Epidermal melanocyte (primary cell): ENCODE data around the gene CEP76.

Experiments used
- DNase-seq: peaks from one replicate; pipeline ENCODE4 v3.0.0; 2011; ENCODE audit warnings: low spot score; ENCODE audit not compliant: insufficient read length

CEP76 gene

GRCh38 chr18:12703664-12704063, 1.1 kb upstream of the CEP76 start:
- peak; percentile 14 for DNase-seq

- DNase-seq: no peak
Observed at GRCh38 chr18:12703096-12703567, 609 bp upstream of the CEP76 start.

GRCh38 chr18:12701161-12701560, 1.4 kb downstream of the CEP76 start:
- no peak for DNase-seq

- DNase-seq: no peak
Observed at GRCh38 chr18:12699747-12700146, 2.8 kb downstream of the CEP76 start.

GRCh38 chr18:12694032-12694431, 8.5 kb downstream of the CEP76 start:
- no peak for DNase-seq

- DNase-seq: no peak
Observed at GRCh38 chr18:12692206-12692605, 10.3 kb downstream of the CEP76 start.

GRCh38 chr18:12689256-12689850, 13.2 kb downstream of the CEP76 start:
- no peak for DNase-seq

- DNase-seq: no peak
Observed at GRCh38 chr18:12686100-12686499, 16.4 kb downstream of the CEP76 start.

- DNase-seq: no peak
Observed at GRCh38 chr18:12679183-12679786, 23.2 kb downstream of the CEP76 start.

GRCh38 chr18:12668041-12668440, 34.5 kb downstream of the CEP76 start:
- DNase-seq: no peak

GRCh38 chr18:12659904-12660605, 42.5 kb downstream of the CEP76 start:
- DNase-seq: peak; percentile 69

- DNase-seq: no peak
Observed at GRCh38 chr18:12658426-12659138, 43.9 kb downstream of the CEP76 start.

GRCh38 chr18:12657684-12658425, 44.7 kb downstream of the CEP76 start, which contains the start of gene SPIRE1:
Gene SPIRE1 (minus strand): TSS chr18:12658107. CDS start chr18:12657866, 241 bp downstream.
- DNase-seq: no peak

- DNase-seq: no peak
Observed at GRCh38 chr18:12656938-12657683, 45.4 kb downstream of the CEP76 start.

- DNase-seq: no peak
Observed at GRCh38 chr18:12656605-12656937, 46.0 kb downstream of the CEP76 start.

GRCh38 chr18:12654971-12655370, 47.6 kb downstream of the CEP76 start:
- no peak for DNase-seq

GRCh38 chr18:12652861-12653401, 49.6 kb downstream of the CEP76 start:
- peak; percentile 34 for DNase-seq

- peak; percentile 24 for DNase-seq
Observed at GRCh38 chr18:12651651-12652050, 50.9 kb downstream of the CEP76 start.

- DNase-seq: no peak
Observed at GRCh38 chr18:12647773-12648172, 54.8 kb downstream of the CEP76 start.

GRCh38 chr18:12645751-12646203, 56.7 kb downstream of the CEP76 start:
- no peak for DNase-seq
